ENCODE results near the gene RETREG2.

The RETREG2 gene

GRCh38 chr2:219234331-219234730 lies 56.3 kb downstream of the RETREG2 start:
- H3K4ac ChIP-seq (ENCODE audit: low read depth, low read length), result no peak overlapping the region
- no peaks in the 10 kb centered on the region for H3K4me1 ChIP-seq (ENCODE audit: control insufficient read depth in 1 of 2, insufficient read depth in 2 of 2, low read length in 2 of 2)
- no peak overlapping the region for H2AK5ac ChIP-seq (ENCODE audit: low read length)
- H3K9me3 ChIP-seq (ENCODE audit: insufficient read depth, low read depth, low read length), result peaks cover 2% of the 10 kb centered on the region
- no peak overlapping the region for H3K4me2 ChIP-seq (ENCODE audit: low read length)
- no peak overlapping the region for H3K27ac ChIP-seq (ENCODE audit: low read depth, low read length)
- H2BK120ac ChIP-seq (ENCODE audit: insufficient read depth, low read length, poor library complexity), result no peak overlapping the region
- no peak overlapping the region for H4K91ac ChIP-seq (ENCODE audit: low read depth, low read length)
- no peaks in the 10 kb centered on the region for H3K27me3 ChIP-seq (ENCODE audit: insufficient read depth, low read length)
- no peak overlapping the region for H4K12ac ChIP-seq (ENCODE audit: low read depth, low read length)
- peaks cover 3% of the 10 kb centered on the region for H3K79me1 ChIP-seq (ENCODE audit: low read length)
- no peak for DNase-seq
- no peak overlapping the region for H3K14ac ChIP-seq (ENCODE audit: low read length)
- H3K4me3 ChIP-seq (ENCODE audit: low read depth, low read length), result no peak overlapping the region
- no peak overlapping the region for H4K8ac ChIP-seq (ENCODE audit: low read depth, low read length)
- no peak overlapping the region for H2AFZ ChIP-seq (ENCODE audit: insufficient read depth, low read length, poor library complexity)
- H2BK5ac ChIP-seq (ENCODE audit: low read depth, low read length, poor library complexity), result no peak overlapping the region
- H3K79me2 ChIP-seq (ENCODE audit: control insufficient read depth, insufficient read depth, low read length, poor library complexity), result peaks cover 2% of the 10 kb centered on the region
- H2BK12ac ChIP-seq (ENCODE audit: low read length), result no peak overlapping the region
- no peak overlapping the region for H3K9ac ChIP-seq (ENCODE audit: low read length)
- no peak overlapping the region for H3K23ac ChIP-seq (ENCODE audit: low read length)
- no peak overlapping the region for H3K18ac ChIP-seq (ENCODE audit: low read length)
- WGBS (ENCODE audit: extremely low coverage, insufficient coverage, insufficient read length), result no CpG with 5 or more reads among the region's 3 CpGs
- peaks cover 35 to 63% of the 10 kb centered on the region in 2 experiments for H3K36me3 ChIP-seq (ENCODE audit: control insufficient read depth in 1 of 2, insufficient read depth in 2 of 2, low read length in 2 of 2)
